Fibroblast of villous mesenchyme (primary cell): Measurements from ENCODE around the gene CIDEB. TPM values are rescaled to one million over a fixed set of nuclear protein-coding genes. Genes with fewer than 3 reads are reported as not detected.
"Not testable (repeated sequence)": the region's sequence is repeated elsewhere in the genome, so short reads cannot be mapped to it uniquely, and the experiment has no call there.

Experiments used
- DNase-seq: peaks from one replicate; pipeline ENCODE4 v3.0.0-alpha.2; 2010; ENCODE audit warnings: low read depth
- H3K4me3 ChIP-seq: 2 replicates; pipeline ENCODE4 v1.5.1; 2011; ENCODE audit warnings: low read depth, mild to moderate bottlenecking, low read length
- CTCF ChIP-seq: IDR thresholded peaks from 2 replicates; pipeline ENCODE4 v1.5.1; 2012; ENCODE audit warnings: low read depth, mild to moderate bottlenecking, low read length; ENCODE audit not compliant: insufficient read depth
- total RNA-seq: library from RNA; depleted of rRNA; stranded (reverse); fragments of >200 nt; gene quantifications from 2 replicates; pipeline ENCODE4 v1.2.3, GENCODE V29; 2012

The CIDEB gene
- total RNA-seq, 1 donor, result 3.0 TPM

GRCh38 chr14:24331731-24332267, 24.0 kb upstream of the CIDEB start:
- DNase-seq, result no peak
- TF ChIP-seq CTCF, result no peak
- no peak overlapping the region for H3K4me3 ChIP-seq

GRCh38 chr14:24330973-24331674, 23.3 kb upstream of the CIDEB start:
- DNase-seq, result no peak
- no peak for TF ChIP-seq CTCF
- no peak overlapping the region for H3K4me3 ChIP-seq

GRCh38 chr14:24329736-24330135, 22.0 kb upstream of the CIDEB start:
- no peak for DNase-seq
- TF ChIP-seq CTCF, result no peak
- H3K4me3 ChIP-seq, result no peak overlapping the region

GRCh38 chr14:24329073-24329663, 21.4 kb upstream of the CIDEB start:
- H3K4me3 ChIP-seq, result no peak overlapping the region
- TF ChIP-seq CTCF, result no peak
- no peak for DNase-seq

DNA sequence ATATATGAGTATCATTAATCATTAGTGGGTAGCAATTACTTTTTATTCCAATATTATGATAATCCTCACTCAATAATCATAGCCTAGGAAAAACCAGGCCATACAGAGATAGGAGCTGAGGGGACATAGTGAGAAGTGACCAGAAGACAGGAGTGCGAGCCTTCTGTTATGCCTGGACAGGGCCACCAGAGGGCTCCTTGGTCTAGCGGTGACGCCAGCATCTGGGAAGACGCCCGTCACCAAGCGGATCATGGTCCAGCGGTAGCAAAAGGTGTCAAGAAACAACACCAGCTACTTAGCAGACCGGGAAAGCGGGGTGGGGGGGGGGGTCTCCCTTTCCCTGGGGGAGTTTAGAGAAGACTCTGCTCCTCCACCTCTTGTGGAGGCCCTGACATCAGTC, 20.1 kb upstream of the CIDEB start:
- H3K4me3 ChIP-seq, DNase-seq: not testable (repeated sequence)
- TF ChIP-seq CTCF, result peak; percentile 42

GRCh38 chr14:24327303-24327702, 19.5 kb upstream of the CIDEB start:
- H3K4me3 ChIP-seq, result no peak overlapping the region
- no peak for TF ChIP-seq CTCF
- DNase-seq, result no peak
